Esophagus mucosa (tissue), 1 donor: Measurements from ENCODE around the gene UBL5. TPM values are rescaled to one million over a fixed set of nuclear protein-coding genes. Genes with fewer than 3 reads are reported as not detected.
"Not testable (repeated sequence)": the region's sequence is repeated elsewhere in the genome, so short reads cannot be mapped to it uniquely, and the experiment has no call there.

Source experiments
- ATAC-seq: fragments of 200-7000 bp; cut with Tn5 transposase; one replicate; pipeline ENCODE4 v1.9.1; 2020
- total RNA-seq: library from RNA; stranded (reverse); gene quantifications from one replicate; pipeline ENCODE4 v1.2.4, GENCODE V29; 2023
- donor health status: DM: yes; HTN: yes; CAD: no.

UBL5 gene
- total RNA-seq = 297 TPM

DNA sequence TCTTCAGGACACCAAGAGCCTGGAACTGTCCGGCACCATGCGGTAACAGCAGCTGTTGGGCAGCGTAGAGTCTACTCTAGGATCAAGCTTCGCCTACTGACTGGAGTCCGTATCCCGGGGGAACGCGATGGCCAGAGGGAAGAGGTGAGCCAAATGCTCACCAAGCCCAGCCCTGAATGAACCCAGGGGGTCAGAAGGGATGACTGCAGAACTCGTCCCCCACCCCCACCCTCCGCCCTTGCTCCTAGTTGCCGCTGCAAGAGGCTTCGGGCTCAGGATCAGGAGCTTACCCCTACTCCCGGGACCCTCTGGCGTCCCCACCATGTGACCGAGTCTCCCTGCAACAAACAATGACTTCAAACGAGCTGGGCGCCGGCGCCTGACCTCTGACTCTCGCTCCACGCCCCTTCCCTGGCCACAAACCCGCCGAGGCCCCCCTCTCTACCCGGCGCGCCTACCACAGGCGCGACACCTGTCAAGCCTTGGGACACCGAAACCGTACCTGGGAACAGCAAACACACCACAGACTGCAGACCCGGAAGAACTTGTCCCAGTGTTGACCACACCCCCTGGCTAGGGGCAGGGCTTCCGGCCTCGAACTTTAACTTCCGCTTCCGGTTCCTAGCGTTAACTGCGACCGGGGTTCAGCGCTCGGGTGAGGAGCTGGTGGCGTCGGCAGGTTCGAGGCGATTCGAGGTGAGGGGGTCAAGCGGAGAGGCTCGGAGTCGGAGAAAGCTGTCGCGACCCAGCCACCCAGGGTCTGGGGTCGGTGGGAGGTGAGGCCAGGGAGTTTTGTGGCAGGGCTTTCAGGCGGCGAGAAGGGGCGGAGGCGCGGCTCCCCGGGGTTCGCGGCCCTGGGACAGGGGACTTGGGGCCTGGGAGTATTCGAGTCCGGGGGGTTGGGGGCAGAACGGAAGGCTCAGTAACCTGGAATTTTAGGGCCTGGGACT is at the start of gene UBL5:
UBL5 (plus strand) TSS at position 630 of the 950 bp plus-strand sequence. CDS start 420 bp downstream, outside the sequence.
- peak; percentile 98 for ATAC-seq

DNA sequence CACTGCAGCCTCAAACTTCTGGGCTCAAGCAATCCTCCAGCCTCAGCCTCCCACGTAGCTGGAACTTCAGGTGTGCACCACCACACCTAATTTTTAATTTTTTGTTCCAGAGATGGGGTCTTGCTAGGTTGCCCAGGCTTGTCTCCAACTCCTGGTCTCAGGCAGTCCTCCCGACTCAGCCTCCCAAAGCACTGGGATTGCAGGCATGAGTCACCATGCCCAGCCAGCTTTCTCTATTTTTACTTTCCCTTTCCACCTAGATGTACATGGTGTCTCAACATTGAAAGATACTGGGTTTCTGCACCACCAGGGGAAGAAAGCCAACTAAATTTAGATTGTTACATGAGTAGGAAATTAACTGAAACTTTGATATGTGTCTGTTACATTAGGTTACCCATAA is 45.4 kb upstream of the UBL5 start:
- ATAC-seq = no peak

DNA sequence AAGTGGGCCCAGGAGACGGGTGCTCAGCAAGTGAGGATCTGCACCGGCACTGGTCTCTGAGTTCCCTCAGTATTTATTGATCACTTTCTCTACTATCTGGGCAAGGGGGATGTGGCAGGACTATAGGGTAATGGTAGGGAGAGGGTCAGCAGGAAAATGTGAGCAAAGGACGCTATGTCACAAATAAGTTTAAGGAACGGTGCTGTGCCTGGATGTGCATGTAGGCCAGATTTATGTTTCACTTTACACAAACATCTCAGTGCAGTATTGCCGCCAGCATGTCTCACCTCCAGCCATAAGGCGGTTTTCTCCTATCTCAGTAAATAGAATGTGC is 43.6 kb upstream of the UBL5 start:
- not testable (repeated sequence) for ATAC-seq

DNA sequence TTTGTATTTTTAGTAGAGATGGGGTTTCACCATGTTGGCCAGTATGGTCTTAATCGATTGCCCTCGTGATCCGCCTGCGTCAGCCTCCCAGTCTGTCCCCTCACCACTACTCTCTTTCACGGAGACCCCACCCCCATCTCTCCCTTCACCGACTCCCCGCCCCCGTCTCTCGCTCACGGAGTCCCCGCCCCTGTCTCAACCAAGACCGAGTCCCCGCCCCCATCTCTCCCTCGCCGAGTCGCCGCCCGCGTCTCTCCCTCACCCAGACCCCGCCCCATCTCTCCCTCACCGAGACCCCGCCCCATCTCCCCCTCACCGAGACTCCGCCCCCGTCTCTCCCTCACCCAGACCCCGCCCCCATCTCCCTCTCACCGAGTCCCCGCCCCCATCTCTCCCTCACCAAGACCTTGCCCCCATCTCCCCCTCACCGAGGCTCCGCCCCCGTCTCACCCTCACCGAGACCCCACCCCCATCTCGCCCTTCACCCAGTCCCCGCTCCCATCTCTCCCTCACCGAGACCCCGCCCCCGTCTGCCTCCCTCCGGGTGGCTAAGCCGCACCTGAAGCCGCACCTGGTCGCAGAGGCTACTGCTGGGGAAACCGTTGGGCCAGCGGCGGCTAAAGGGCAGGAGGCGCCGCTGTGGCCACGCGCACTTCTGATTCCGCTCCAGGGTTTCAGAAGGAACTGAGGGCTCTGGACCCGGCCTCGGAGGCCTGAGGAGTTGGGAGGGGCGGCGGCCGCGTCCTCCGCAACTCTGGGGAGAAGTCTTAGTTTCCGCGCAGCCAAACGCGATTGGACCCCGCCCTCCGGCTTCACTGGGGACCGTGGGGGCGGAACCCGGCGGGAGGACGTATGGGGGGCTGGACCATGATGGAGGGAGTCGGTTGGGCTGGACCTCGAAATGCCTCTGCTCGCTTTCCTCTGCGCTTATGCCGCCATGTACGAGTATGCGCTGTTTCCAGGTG is 42.1 kb upstream of the UBL5 start:
- peak; percentile 93 for ATAC-seq

- no peak for ATAC-seq
These were observed 41.4 kb upstream of the UBL5 start for GRCh38 chr19:9786342-9786741.

- no peak for ATAC-seq
These were observed 40.9 kb upstream of the UBL5 start for GRCh38 chr19:9786819-9787218.

DNA sequence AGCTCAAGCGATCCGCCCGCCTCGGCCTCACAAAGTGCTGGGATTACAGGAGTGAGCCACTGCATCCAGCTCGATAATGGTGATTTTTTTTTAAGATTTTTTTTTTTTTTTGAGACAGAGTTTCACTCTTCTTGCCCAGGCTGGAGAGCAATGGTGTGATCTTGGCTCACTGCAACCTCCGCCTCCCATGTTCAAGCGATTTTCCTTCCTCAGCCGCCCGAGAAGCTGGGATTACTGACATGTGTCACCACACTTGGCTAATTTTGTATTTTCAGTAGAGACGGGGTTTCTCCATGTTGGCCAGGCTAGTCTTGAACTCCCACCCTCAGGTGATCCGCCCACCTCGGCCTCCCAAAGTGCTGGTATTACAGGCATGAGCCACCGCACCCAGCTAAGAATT is 39.1 kb upstream of the UBL5 start:
- not testable (repeated sequence) for ATAC-seq

DNA sequence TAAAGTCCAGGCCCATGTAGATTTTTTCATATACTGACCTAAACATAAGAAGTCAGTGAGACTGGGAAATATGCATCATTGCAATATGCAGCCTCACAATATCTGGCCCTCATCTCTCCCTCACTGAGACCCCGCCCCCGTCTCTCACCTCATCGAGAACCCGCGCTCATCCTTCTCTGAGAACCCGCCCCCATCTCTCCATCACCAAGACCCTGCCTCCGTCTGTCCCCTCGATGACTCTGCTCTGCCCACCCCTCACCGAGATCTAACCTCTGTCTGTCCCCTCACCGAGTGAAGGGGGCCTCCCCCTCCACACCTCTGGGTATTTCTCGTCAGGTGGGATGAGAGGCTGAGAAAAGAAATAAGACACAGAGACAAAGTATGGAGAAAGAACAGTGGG is 38.7 kb upstream of the UBL5 start:
- no peak for ATAC-seq

DNA sequence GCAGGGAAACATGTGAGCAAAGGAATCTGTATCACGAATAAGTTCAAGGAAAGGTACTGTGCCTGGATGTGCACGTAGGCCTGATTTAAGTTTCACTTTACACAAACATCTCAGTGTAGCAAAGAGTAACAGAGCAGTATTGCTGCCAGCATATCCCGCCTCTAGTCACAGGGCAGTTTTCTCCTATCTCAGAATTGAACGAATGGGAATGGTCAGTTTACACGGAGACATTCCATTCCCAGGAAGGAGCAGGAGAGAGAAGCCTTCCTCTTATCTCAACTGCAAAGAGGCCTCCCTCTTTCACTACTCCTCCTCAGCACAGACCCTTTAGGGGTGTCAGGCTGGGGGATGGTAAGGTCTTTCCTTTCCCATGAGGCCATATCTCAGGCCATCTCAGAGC is 38.1 kb upstream of the UBL5 start:
- not testable (repeated sequence) for ATAC-seq

DNA sequence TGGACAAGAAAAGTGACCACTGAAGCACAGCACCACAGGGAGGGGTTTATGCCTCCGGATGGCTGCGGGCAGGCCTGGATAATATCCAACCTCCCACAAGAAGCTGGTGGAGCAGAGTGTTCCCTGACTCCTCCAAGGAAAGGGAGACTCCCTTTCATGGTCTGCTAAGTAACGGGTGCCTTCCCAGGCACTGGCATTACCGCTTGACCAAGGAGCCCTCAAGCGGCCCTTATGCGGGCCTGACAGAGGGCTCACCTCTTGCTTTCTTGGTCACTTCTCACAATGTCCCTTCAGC is 36.7 kb upstream of the UBL5 start:
- not testable (repeated sequence) for ATAC-seq

- peak; percentile 82 for ATAC-seq
These were observed 36.0 kb upstream of the UBL5 start for GRCh38 chr19:9791552-9792205.

GRCh38 chr19:9792206-9793070 is 35.3 kb upstream of the UBL5 start:
- ATAC-seq = peak; percentile 74

GRCh38 chr19:9793071-9793591 is 34.6 kb upstream of the UBL5 start:
- peak; percentile 0 for ATAC-seq

- peak; percentile 57 for ATAC-seq
These were observed 31.5 kb upstream of the UBL5 start for GRCh38 chr19:9796113-9796773.

- ATAC-seq = peak; percentile 72
These were observed 29.8 kb upstream of the UBL5 start for GRCh38 chr19:9797871-9798270.

- ATAC-seq = no peak
These were observed 28.6 kb upstream of the UBL5 start for GRCh38 chr19:9799162-9799561.

DNA sequence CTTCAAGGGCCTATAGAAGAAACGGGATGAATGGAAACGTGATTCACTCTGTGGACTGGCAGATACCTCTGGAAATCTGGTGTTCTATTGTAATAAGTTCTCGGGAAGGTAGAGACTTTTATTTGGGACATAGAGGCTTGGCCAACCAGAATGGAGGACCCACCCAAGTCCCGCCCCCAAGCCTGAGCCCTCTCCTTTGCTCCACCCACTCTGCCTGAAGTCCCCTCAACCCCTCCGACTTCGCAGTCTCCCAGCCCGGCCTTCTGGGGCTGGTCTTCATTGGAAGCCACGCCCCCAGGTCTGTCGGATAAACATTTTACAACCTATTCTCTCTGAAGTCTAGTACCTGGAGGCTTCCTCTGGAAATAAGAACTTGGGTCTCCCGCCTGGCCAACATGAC is 25.7 kb upstream of the UBL5 start:
- ATAC-seq = no peak

- no peak for ATAC-seq
These were observed 20.9 kb upstream of the UBL5 start for GRCh38 chr19:9806803-9807202.

- ATAC-seq = no peak
These were observed 18.6 kb upstream of the UBL5 start for GRCh38 chr19:9808855-9809824.

- peak; percentile 24 for ATAC-seq
These were observed 16.6 kb upstream of the UBL5 start for GRCh38 chr19:9811139-9811538.
